Measurements from ENCODE around the gene PPM1H. TPM values are rescaled to one million over a fixed set of nuclear protein-coding genes. Genes with fewer than 3 reads are reported as not detected.

The PPM1H gene
- total RNA-seq, 1 experiment from 2014 or later, result 12.0 TPM

DNA sequence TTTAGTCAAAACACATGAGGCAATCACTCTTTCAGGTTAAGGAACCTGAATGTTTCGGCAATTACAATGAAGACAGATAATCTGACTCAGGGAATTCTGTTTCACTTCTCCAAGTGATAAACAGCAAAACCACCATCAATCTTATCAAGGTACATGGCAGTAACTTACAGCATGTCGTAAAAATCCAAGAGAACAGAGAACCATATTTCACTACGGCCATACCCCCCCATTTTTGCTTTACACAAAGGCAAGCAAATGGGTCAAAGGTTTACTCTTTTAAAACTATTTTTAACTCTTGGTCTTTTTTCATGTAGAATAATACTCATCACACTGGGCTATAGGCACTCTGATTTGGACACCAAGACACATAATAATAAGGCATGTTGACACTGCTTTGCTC lies 102.4 kb downstream of the PPM1H start:
- H3K9me2 ChIP-seq (replicated peaks; ENCODE audit: low read length), result no peaks in the 10 kb centered on the region
- H3K36me3 ChIP-seq (ENCODE audit: low read depth, low read length), result no peaks in the 10 kb centered on the region
- peaks cover 9% of the 10 kb centered on the region; the same call in 1 of the 2 replicates for H3K4me1 ChIP-seq (ENCODE audit: insufficient read depth, low read length)
- BruUV-seq (replicated peaks), result no TSS peak
- H3K9me3 ChIP-seq (ENCODE audit: low read length), result no peaks in the 10 kb centered on the region
- no peaks in the 10 kb centered on the region for H4K20me1 ChIP-seq (ENCODE audit: low read length)
- DNase-seq (no peak), ATAC-seq (no peak)
- H3K27me3 ChIP-seq (ENCODE audit: low read length), result no peaks in the 10 kb centered on the region
- intact Hi-C loops (cut with micrococcal nuclease), result no loop called here
- no peak overlapping the region for H3K27ac ChIP-seq (ENCODE audit: low read length)
- no peaks in the 10 kb centered on the region for H3F3A ChIP-seq (ENCODE audit: low read length, unreplicated experiment)
- H2AFZ ChIP-seq (ENCODE audit: low read length), result no peak overlapping the region
- TF ChIP-seq, protein P1, sequence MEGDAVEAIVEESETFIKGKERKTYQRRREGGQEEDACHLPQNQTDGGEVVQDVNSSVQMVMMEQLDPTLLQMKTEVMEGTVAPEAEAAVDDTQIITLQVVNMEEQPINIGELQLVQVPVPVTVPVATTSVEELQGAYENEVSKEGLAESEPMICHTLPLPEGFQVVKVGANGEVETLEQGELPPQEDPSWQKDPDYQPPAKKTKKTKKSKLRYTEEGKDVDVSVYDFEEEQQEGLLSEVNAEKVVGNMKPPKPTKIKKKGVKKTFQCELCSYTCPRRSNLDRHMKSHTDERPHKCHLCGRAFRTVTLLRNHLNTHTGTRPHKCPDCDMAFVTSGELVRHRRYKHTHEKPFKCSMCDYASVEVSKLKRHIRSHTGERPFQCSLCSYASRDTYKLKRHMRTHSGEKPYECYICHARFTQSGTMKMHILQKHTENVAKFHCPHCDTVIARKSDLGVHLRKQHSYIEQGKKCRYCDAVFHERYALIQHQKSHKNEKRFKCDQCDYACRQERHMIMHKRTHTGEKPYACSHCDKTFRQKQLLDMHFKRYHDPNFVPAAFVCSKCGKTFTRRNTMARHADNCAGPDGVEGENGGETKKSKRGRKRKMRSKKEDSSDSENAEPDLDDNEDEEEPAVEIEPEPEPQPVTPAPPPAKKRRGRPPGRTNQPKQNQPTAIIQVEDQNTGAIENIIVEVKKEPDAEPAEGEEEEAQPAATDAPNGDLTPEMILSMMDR (conservative IDR thresholded peaks at IDR 0.05; ENCODE audit: low read depth, low read length), result no peak
- TF ChIP-seq EZH2 (IDR thresholded peaks at IDR 0.05; ENCODE audit: low read length, unreplicated experiment) (no peak), EZH2phosphoT487 (IDR thresholded peaks at IDR 0.05; ENCODE audit: borderline replicate concordance, low read length) (no peak)
- peaks cover 10% of the 10 kb centered on the region; the same call in 1 of the 2 replicates for H3K79me2 ChIP-seq (ENCODE audit: low read length)
- no peak overlapping the region for H3K9ac ChIP-seq (ENCODE audit: low read length)
- H3K4me2 ChIP-seq (ENCODE audit: low read length), result no peak overlapping the region
- CTCF ChIA-PET, result no interaction called here
- POLR2A ChIA-PET (ENCODE audit: unreplicated experiment), result no interaction called here
- no peak overlapping the region for H3K4me3 ChIP-seq (ENCODE audit: low read length)

DNA sequence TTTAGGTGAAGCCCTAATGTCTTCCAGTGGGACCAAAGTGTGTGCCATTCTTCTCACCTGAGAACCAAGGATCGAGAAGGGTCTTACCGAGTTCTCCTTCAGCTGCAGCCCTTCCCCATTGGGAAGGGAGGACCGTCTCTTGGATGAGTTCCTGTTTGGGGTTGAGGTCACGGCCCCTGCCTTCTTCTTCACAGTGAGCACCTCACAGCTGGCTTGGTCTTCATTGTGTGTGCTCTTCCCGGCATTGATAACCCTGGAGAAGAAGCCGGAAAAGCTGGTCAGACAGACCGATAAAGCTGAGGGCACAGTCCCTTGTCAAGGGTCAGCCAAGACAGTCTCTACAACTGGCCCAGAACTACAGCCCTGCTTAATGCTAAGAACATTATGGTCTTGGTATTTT lies 102.9 kb downstream of the PPM1H start:
- Histone ChIP-seq H3K9me2 (replicated peaks; ENCODE audit: low read length) (no peaks in the 10 kb centered on the region), H3K9ac (ENCODE audit: low read length) (no peak overlapping the region), H3K27me3 (ENCODE audit: low read length) (no peaks in the 10 kb centered on the region), H3K4me1 (ENCODE audit: insufficient read depth, low read length) (peaks cover 9% of the 10 kb centered on the region; the same call in 1 of the 2 replicates), H3K79me2 (ENCODE audit: low read length) (peaks cover 10% of the 10 kb centered on the region; the same call in 1 of the 2 replicates), H3K36me3 (ENCODE audit: low read depth, low read length) (no peaks in the 10 kb centered on the region), H3K27ac (ENCODE audit: low read length) (no peak overlapping the region), H3K9me3 (ENCODE audit: low read length) (no peaks in the 10 kb centered on the region), H3K4me2 (ENCODE audit: low read length) (no peak overlapping the region), H4K20me1 (ENCODE audit: low read length) (no peaks in the 10 kb centered on the region), H3F3A (ENCODE audit: low read length, unreplicated experiment) (no peaks in the 10 kb centered on the region), H3K4me3 (ENCODE audit: low read length) (no peak overlapping the region), H2AFZ (ENCODE audit: low read length) (no peak overlapping the region)
- POLR2A ChIA-PET (ENCODE audit: unreplicated experiment), result no interaction called here
- CTCF ChIA-PET, result no interaction called here
- DNase-seq (no peak), ATAC-seq (no peak)
- intact Hi-C loops (cut with micrococcal nuclease), result no loop called here
- no TSS peak for BruUV-seq (replicated peaks)
- no peak for TF ChIP-seq EZH2 (IDR thresholded peaks at IDR 0.05; ENCODE audit: low read length, unreplicated experiment)
- TF ChIP-seq, protein P1 (conservative IDR thresholded peaks at IDR 0.05; ENCODE audit: low read depth, low read length), result no peak
- no peak for TF ChIP-seq EZH2phosphoT487 (IDR thresholded peaks at IDR 0.05; ENCODE audit: borderline replicate concordance, low read length)

DNA sequence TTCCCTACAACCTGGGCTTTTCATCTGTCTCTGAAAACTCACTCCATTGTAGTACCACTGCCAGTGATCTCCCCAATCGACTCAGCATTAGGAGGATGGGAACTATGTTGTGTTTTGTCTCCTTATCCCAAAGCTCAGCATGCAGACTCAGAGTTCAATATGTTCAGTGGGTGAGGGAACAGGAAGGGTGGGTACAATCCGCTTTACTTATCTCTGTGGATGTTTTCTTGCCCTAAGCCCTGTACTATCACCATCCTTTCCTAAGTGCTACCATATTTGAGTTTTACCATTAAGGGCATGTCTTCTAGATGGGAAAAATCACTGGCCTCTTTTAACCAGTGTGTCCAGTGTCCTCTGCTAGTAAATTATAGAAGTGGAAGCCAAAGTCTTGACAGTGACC lies 107.1 kb downstream of the PPM1H start:
- Histone ChIP-seq H3K27ac (ENCODE audit: low read length) (no peak overlapping the region), H4K20me1 (ENCODE audit: low read length) (no peaks in the 10 kb centered on the region), H3K4me2 (ENCODE audit: low read length) (no peak overlapping the region), H3K9ac (ENCODE audit: low read length) (no peak overlapping the region), H3F3A (ENCODE audit: low read length, unreplicated experiment) (no peaks in the 10 kb centered on the region), H3K4me3 (ENCODE audit: low read length) (no peak overlapping the region), H3K27me3 (ENCODE audit: low read length) (no peaks in the 10 kb centered on the region), H3K9me2 (replicated peaks; ENCODE audit: low read length) (no peaks in the 10 kb centered on the region), H3K4me1 (ENCODE audit: insufficient read depth, low read length) (no peaks in the 10 kb centered on the region), H3K36me3 (ENCODE audit: low read depth, low read length) (no peaks in the 10 kb centered on the region), H3K79me2 (ENCODE audit: low read length) (0 out of 2 replicates have a peak, but pooled peaks cover under 1% of the 10 kb centered on the region), H2AFZ (ENCODE audit: low read length) (no peak overlapping the region), H3K9me3 (ENCODE audit: low read length) (no peaks in the 10 kb centered on the region)
- BruUV-seq (replicated peaks), result no TSS peak
- no peak for ATAC-seq
- CTCF ChIA-PET, result no interaction called here
- POLR2A ChIA-PET (ENCODE audit: unreplicated experiment), result no interaction called here
- TF ChIP-seq EZH2phosphoT487 (IDR thresholded peaks at IDR 0.05; ENCODE audit: borderline replicate concordance, low read length) (no peak), EZH2 (IDR thresholded peaks at IDR 0.05; ENCODE audit: low read length, unreplicated experiment) (no peak)
- TF ChIP-seq, protein P1 (conservative IDR thresholded peaks at IDR 0.05; ENCODE audit: low read depth, low read length), result no peak
- intact Hi-C loops (cut with micrococcal nuclease), result no loop called here
- DNase-seq, result no peak
